ENCODE results near the gene ANKRD40. TPM values are rescaled to one million over a fixed set of nuclear protein-coding genes. Genes with fewer than 3 reads are reported as not detected.
A peak's percentile ranks its signal among the peaks of the same experiment; 100 is the strongest.

ANKRD40 gene
- total RNA-seq, 1 donor from 2014 or later, result 21.6 TPM

GRCh38 chr17:50675627-50676026 lies 32.1 kb downstream of the ANKRD40 start:
- Histone ChIP-seq H3K36me3 (no peaks in the 10 kb centered on the region), H3K4me3 (no peak overlapping the region), H3K4me1 (peaks cover 11% of the 10 kb centered on the region), H3K27me3 (no peaks in the 10 kb centered on the region), H3K9me3 (no peaks in the 10 kb centered on the region), H3K27ac (no peak overlapping the region)
- DNase-seq (ENCODE audit: extremely low spot score in 2 of 2), result no peak
- intact Hi-C loops (cut with DNase I), result no loop called here
- TF ChIP-seq POLR2A (IDR thresholded peaks at IDR 0.05) (no peak), CTCF (IDR thresholded peaks at IDR 0.05) (no peak), POLR2AphosphoS5 (IDR thresholded peaks at IDR 0.05; ENCODE audit: insufficient read depth in 1 of 2, low read depth in 1 of 2) (no peak)

- H3K36me3 ChIP-seq, result no peaks in the 10 kb centered on the region
- H3K27me3 ChIP-seq, result no peaks in the 10 kb centered on the region
- H3K27ac ChIP-seq, result no peak overlapping the region
- no peak overlapping the region for H3K4me3 ChIP-seq
- intact Hi-C loops (cut with DNase I), result no loop called here
- peaks cover 11% of the 10 kb centered on the region for H3K4me1 ChIP-seq
- no peak for DNase-seq (ENCODE audit: extremely low spot score in 2 of 2)
- no peak for TF ChIP-seq POLR2A (IDR thresholded peaks at IDR 0.05)
- no peak for TF ChIP-seq CTCF (IDR thresholded peaks at IDR 0.05)
- TF ChIP-seq POLR2AphosphoS5 (IDR thresholded peaks at IDR 0.05; ENCODE audit: insufficient read depth in 1 of 2, low read depth in 1 of 2), result no peak
- H3K9me3 ChIP-seq, result no peaks in the 10 kb centered on the region
These were observed 32.5 kb downstream of the ANKRD40 start for GRCh38 chr17:50675190-50675589.

GRCh38 chr17:50672831-50673551 lies 34.7 kb downstream of the ANKRD40 start:
- intact Hi-C loops (cut with DNase I), result no loop called here
- no peak for DNase-seq (ENCODE audit: extremely low spot score in 2 of 2)
- peaks cover 17% of the 10 kb centered on the region for H3K4me1 ChIP-seq
- no peak overlapping the region for H3K4me3 ChIP-seq
- no peak overlapping the region for H3K27ac ChIP-seq
- no peaks in the 10 kb centered on the region for H3K36me3 ChIP-seq
- TF ChIP-seq CTCF (IDR thresholded peaks at IDR 0.05) (no peak), POLR2AphosphoS5 (IDR thresholded peaks at IDR 0.05; ENCODE audit: insufficient read depth in 1 of 2, low read depth in 1 of 2) (peak; percentile 20 to 36)
- no peaks in the 10 kb centered on the region for H3K9me3 ChIP-seq
- no peaks in the 10 kb centered on the region for H3K27me3 ChIP-seq

- H3K27ac ChIP-seq, result no peak overlapping the region
- no peak for DNase-seq (ENCODE audit: extremely low spot score in 2 of 2)
- no peaks in the 10 kb centered on the region for H3K36me3 ChIP-seq
- H3K9me3 ChIP-seq, result no peaks in the 10 kb centered on the region
- peaks cover 17% of the 10 kb centered on the region for H3K4me1 ChIP-seq
- no peaks in the 10 kb centered on the region for H3K27me3 ChIP-seq
- H3K4me3 ChIP-seq, result no peak overlapping the region
- TF ChIP-seq CTCF (IDR thresholded peaks at IDR 0.05) (no peak), POLR2A (IDR thresholded peaks at IDR 0.05) (no peak), POLR2AphosphoS5 (IDR thresholded peaks at IDR 0.05; ENCODE audit: insufficient read depth in 1 of 2, low read depth in 1 of 2) (no peak)
- intact Hi-C loops (cut with DNase I), result no loop called here
These were observed 35.6 kb downstream of the ANKRD40 start for GRCh38 chr17:50672071-50672470.

- no peaks in the 10 kb centered on the region for H3K9me3 ChIP-seq
- H3K4me1 ChIP-seq, result peaks cover 17% of the 10 kb centered on the region
- intact Hi-C loops (cut with DNase I), result no loop called here
- DNase-seq (ENCODE audit: extremely low spot score in 2 of 2), result no peak
- no peak overlapping the region for H3K27ac ChIP-seq
- no peak overlapping the region for H3K4me3 ChIP-seq
- H3K36me3 ChIP-seq, result no peaks in the 10 kb centered on the region
- no peaks in the 10 kb centered on the region for H3K27me3 ChIP-seq
- TF ChIP-seq POLR2AphosphoS5 (IDR thresholded peaks at IDR 0.05; ENCODE audit: insufficient read depth in 1 of 2, low read depth in 1 of 2), result no peak
- TF ChIP-seq POLR2A (IDR thresholded peaks at IDR 0.05), result no peak
- no peak for TF ChIP-seq CTCF (IDR thresholded peaks at IDR 0.05)
These were observed 38.7 kb downstream of the ANKRD40 start for GRCh38 chr17:50668838-50669581.
